SK-N-SH (cell line): ENCODE measurements around the gene IL17B. TPM values are rescaled to one million over a fixed set of nuclear protein-coding genes. Genes with fewer than 3 reads are reported as not detected.

Source experiments
- CTCF ChIA-PET: fragments of 300-600, 350-600 bp; formaldehyde crosslinking; extraction: SDS; loops from one replicate; lab custom pipeline; 2021; lab: Yijun Ruan, JAX
- POLR2A ChIA-PET: fragments of 350-600 bp; sonication (Branson Sonifier 250); formaldehyde crosslinking; extraction: SDS; loops from one replicate; lab custom pipeline; 2020; ENCODE audit warnings: antibody characterized with exemption, inconsistent platforms; lab: Yijun Ruan, JAX
- DNase-seq: peaks from one replicate; pipeline ENCODE4 v3.0.0; 2012
- H2AFZ ChIP-seq: fragments of 200-600 bp; sonication (generic); 2 replicates; pipeline ENCODE4 v1.8.1; 2016; ENCODE audit warnings: antibody characterized with exemption, mild to moderate bottlenecking, low read depth
- H3F3A ChIP-seq: fragments of 200-600 bp; sonication (generic); replicated peaks from 2 replicates; pipeline ENCODE3; 2016; ENCODE audit warnings: antibody characterized with exemption, mild to moderate bottlenecking; ENCODE audit not compliant: insufficient read depth
- H3K27ac ChIP-seq, 2 experiments: fragments of 200-500 bp in 1 of 2; fragments of 200-600 bp in 1 of 2; sonication (Bioruptor generic) in 1 of 2; sonication (generic), shearing (Covaris generic) in 1 of 2; 2 replicates each; pipeline versions ENCODE4 v1.5.1 to v1.6.1; 2014 to 2016; ENCODE audit warnings: low read depth in 2 of 2, inconsistent platforms in 1 of 2, low read length in 1 of 2, mild to moderate bottlenecking in 1 of 2, mixed read lengths in 1 of 2
- H3K27me3 ChIP-seq: fragments of 200-600 bp; sonication (generic), shearing (Covaris generic); 2 replicates; pipeline ENCODE4 v1.6.1; 2016; ENCODE audit warnings: mixed run types; ENCODE audit not compliant: insufficient read depth
- H3K36me3 ChIP-seq, 2 experiments: fragments of 200-500 bp in 1 of 2; fragments of 200-600 bp in 1 of 2; sonication (Bioruptor generic) in 1 of 2; sonication (generic) in 1 of 2; replicated peaks in 1 of 2; 2 replicates each; pipeline versions ENCODE3 to v1.5.1; 2014 to 2016; ENCODE audit warnings: low read length in 1 of 2, mild to moderate bottlenecking in 1 of 2; ENCODE audit not compliant: insufficient read depth in 2 of 2, control insufficient read depth in 1 of 2
- H3K4me1 ChIP-seq, 2 experiments: fragments of 200-500 bp in 1 of 2; fragments of 200-600 bp in 1 of 2; sonication (Bioruptor generic) in 1 of 2; sonication (generic), shearing (Covaris generic) in 1 of 2; 2 replicates each; pipeline versions ENCODE4 v1.5.1 to v1.6.1; 2014 to 2016; ENCODE audit warnings: low read depth in 1 of 2, low read length in 1 of 2, mixed run types in 1 of 2; ENCODE audit not compliant: insufficient read depth in 2 of 2, control insufficient read depth in 1 of 2
- H3K4me2 ChIP-seq: fragments of 200-600 bp; sonication (generic), shearing (Covaris generic); 2 replicates; pipeline ENCODE4 v1.6.1; 2017; ENCODE audit warnings: mixed run types
- H3K4me3 ChIP-seq, 2 experiments: fragments of 200-500 bp in 1 of 2; fragments of 200-600 bp in 1 of 2; sonication (Bioruptor generic) in 1 of 2; sonication (generic), shearing (Covaris generic) in 1 of 2; 2 replicates each; pipeline versions ENCODE4 v1.5.1 to v1.8.1; 2014 to 2016; ENCODE audit warnings: low read depth in 2 of 2, inconsistent platforms in 1 of 2, low read length in 1 of 2, mild to moderate bottlenecking in 1 of 2, mixed read lengths in 1 of 2, moderate library complexity in 1 of 2
- H3K79me2 ChIP-seq: fragments of 200-600 bp; sonication (generic); 2 replicates; pipeline ENCODE4 v1.8.1; 2017; ENCODE audit warnings: mild to moderate bottlenecking; ENCODE audit not compliant: insufficient read depth
- H3K9ac ChIP-seq: fragments of 200-600 bp; sonication (generic); 2 replicates; pipeline ENCODE4 v1.6.1; 2017; ENCODE audit warnings: mixed run types
- H3K9me2 ChIP-seq: fragments of 200-600 bp; sonication (generic); 2 replicates; pipeline ENCODE4 v1.6.1; 2017; ENCODE audit warnings: mixed run types
- H3K9me3 ChIP-seq: fragments of 200-600 bp; sonication (generic); 2 replicates; pipeline ENCODE4 v1.6.1; 2017; ENCODE audit warnings: mixed run types, mild to moderate bottlenecking, moderate library complexity
- H4K20me1 ChIP-seq: fragments of 200-600 bp; sonication (generic); 2 replicates; pipeline ENCODE4 v1.6.1; 2017; ENCODE audit warnings: mild to moderate bottlenecking, mixed run types; ENCODE audit not compliant: insufficient read depth
- EP300 ChIP-seq, 2 experiments: IDR thresholded peaks; 2 replicates each; pipeline versions ENCODE4 v1.4.0 to v1.6.1; 2012; ENCODE audit warnings: borderline replicate concordance in 1 of 2, low read depth in 1 of 2, low read length in 1 of 2
- EZH2phosphoT487 ChIP-seq: fragments of 200-600 bp; sonication (generic); IDR thresholded peaks from 2 replicates; pipeline ENCODE4 v1.6.1; 2017; ENCODE audit warnings: low read depth, mixed run types, mild to moderate bottlenecking, antibody characterized with exemption, moderate library complexity, borderline replicate concordance
- IRF3 ChIP-seq: fragments of 150-350 bp; IDR thresholded peaks from 2 replicates; pipeline ENCODE4 v1.6.1; 2016; ENCODE audit warnings: mild to moderate bottlenecking, low read depth, low read length
- MAX ChIP-seq: IDR thresholded peaks from 2 replicates; pipeline ENCODE4 v1.4.0; 2012; ENCODE audit warnings: low read depth
- MXI1 ChIP-seq: IDR thresholded peaks from 2 replicates; pipeline ENCODE4 v1.6.1; 2012; ENCODE audit warnings: mild to moderate bottlenecking, low read depth, low read length, improper control_type of control experiment
- NFIC ChIP-seq: IDR thresholded peaks from 2 replicates; pipeline ENCODE4 v1.4.0; 2012; ENCODE audit warnings: borderline replicate concordance
- NRF1 ChIP-seq: IDR thresholded peaks from 2 replicates; pipeline ENCODE4 v1.6.1; 2012; ENCODE audit warnings: low read depth, mild to moderate bottlenecking, low read length
- PBX3 ChIP-seq: IDR thresholded peaks from 2 replicates; pipeline ENCODE4; 2012
- SIN3A ChIP-seq: IDR thresholded peaks from 2 replicates; pipeline ENCODE4 v1.6.1; 2012; ENCODE audit warnings: low read depth, mild to moderate bottlenecking, low read length, moderate library complexity, borderline replicate concordance
- SMC3 ChIP-seq: IDR thresholded peaks from 2 replicates; pipeline ENCODE4 v1.6.1; 2012; ENCODE audit warnings: low read depth, low read length, improper control_type of control experiment
- TAF1 ChIP-seq: IDR thresholded peaks from 2 replicates; pipeline ENCODE4 v1.6.1; 2012; ENCODE audit warnings: low read depth, mild to moderate bottlenecking, low read length, moderate library complexity, borderline replicate concordance
- WGBS: methylation state at CpG from one replicate; pipeline ENCODE4 v1.1.6; 2017; ENCODE audit warnings: low lambda C conversion rate; 5-methylcytosine and 5-hydroxymethylcytosine counted together
- polyA plus RNA-seq, 3 experiments: library from polyadenylated mRNA; depleted of rRNA; stranded (reverse); fragments of >200 nt; gene quantifications; 2 replicates each; pipeline ENCODE4 v1.2.3, GENCODE V29; 2012

IL17B gene
- polyA plus RNA-seq, 1 of the 3 experiments (the other 2 are of a cell fraction) = 0.16 TPM

GRCh38 chr5:149352169-149352568, 26.9 kb downstream of the IL17B start:
- H4K20me1 ChIP-seq = no peaks in the 10 kb centered on the region; the same call in 1 of the 2 replicates
- CTCF ChIA-PET = interaction anchor here (0.6 to 41.4 kb wide), 5 partner anchors 15 to 284 kb away, joined by 3 to 1751 read pairs (median 4); no protein-coding TSS in a partner anchor
- 96% methylated on average over 4 of the region's 4 CpGs for WGBS
- peaks cover 52% of the 10 kb centered on the region for H3K79me2 ChIP-seq
- DNase-seq = no peak
- H2AFZ ChIP-seq = no peak overlapping the region
- no peak overlapping the region for H3K27ac ChIP-seq
- H3K36me3 ChIP-seq = peaks cover 74 to 86% of the 10 kb centered on the region in 2 experiments
- H3F3A ChIP-seq = peaks cover 41% of the 10 kb centered on the region
- POLR2A ChIA-PET = no interaction called here
- H3K9ac ChIP-seq = no peak overlapping the region
- no peaks in the 10 kb centered on the region for H3K9me2 ChIP-seq
- H3K9me3 ChIP-seq = no peaks in the 10 kb centered on the region
- no peak overlapping the region for H3K4me3 ChIP-seq
- no peak overlapping the region for H3K4me2 ChIP-seq
- TF ChIP-seq SMC3 (no peak), MAX (no peak), NRF1 (no peak), PBX3 (no peak), IRF3 (no peak), TAF1 (no peak), SIN3A (no peak)
- TF ChIP-seq, all 33 proteins: peak for 0
- H3K27me3 ChIP-seq = no peaks in the 10 kb centered on the region
- peaks cover 0 to 12% of the 10 kb centered on the region in 2 experiments; a peak in 3 of 4 replicates for H3K4me1 ChIP-seq

GRCh38 chr5:149349382-149349781, 29.7 kb downstream of the IL17B start:
- H3K27me3 ChIP-seq = no peaks in the 10 kb centered on the region
- H3K27ac ChIP-seq = no peak overlapping the region
- no peaks in the 10 kb centered on the region for H3K9me3 ChIP-seq
- WGBS = 90% methylated on average over 4 of the region's 4 CpGs
- peaks cover 65 to 72% of the 10 kb centered on the region in 2 experiments for H3K36me3 ChIP-seq
- H3K9me2 ChIP-seq = no peaks in the 10 kb centered on the region
- H3K4me2 ChIP-seq = no peak overlapping the region
- no peak for TF ChIP-seq EZH2phosphoT487
- TF ChIP-seq NFIC = no peak
- no peak for TF ChIP-seq SIN3A
- TF ChIP-seq EP300 (IDR thresholded peaks at IDR 0.05; ENCODE audit: borderline replicate concordance in 1 of 2, low read depth in 1 of 2, low read length in 1 of 2) = no peak
- TF ChIP-seq TAF1 = no peak
- TF ChIP-seq MXI1 = no peak
- TF ChIP-seq, all 33 proteins: peak for 0
- H3F3A ChIP-seq = peaks cover 26% of the 10 kb centered on the region
- H3K9ac ChIP-seq = no peak overlapping the region
- H2AFZ ChIP-seq = no peak overlapping the region
- CTCF ChIA-PET = interaction anchor here (0.9 to 1.6 kb wide), 4 partner anchors 8 to 27 kb away, joined by 3 to 4 read pairs (median 4); partner anchors contain the start of gene PCYOX1L
- H4K20me1 ChIP-seq = no peaks in the 10 kb centered on the region; the same call in 1 of the 2 replicates
- DNase-seq = no peak
- POLR2A ChIA-PET = no interaction called here
- peaks cover 71% of the 10 kb centered on the region for H3K79me2 ChIP-seq
- H3K4me1 ChIP-seq = peaks cover 0 to 15% of the 10 kb centered on the region in 2 experiments; a peak in 3 of 4 replicates
- H3K4me3 ChIP-seq = no peak overlapping the region
